Lung (tissue), 12 donors: ENCODE data around the gene PHLDB2. TPM values are rescaled to one million over a fixed set of nuclear protein-coding genes. Genes with fewer than 3 reads are reported as not detected.

Experiments
- ATAC-seq: fragments of 200-7000 bp; cut with Tn5 transposase; one replicate; pipeline ENCODE4 v1.9.1; 2020; ENCODE audit warnings: moderate number of reproducible peaks; ENCODE audit not compliant: insufficient read depth, low FRiP score
- DNase-seq, 3 donors: peaks; one replicate each; pipeline ENCODE4 v3.0.0-alpha.2; 2013 to 2017
- H3K27ac ChIP-seq, 2 donors: one replicate each; pipeline ENCODE4 v1.5.1; 2013; ENCODE audit warnings: mild to moderate bottlenecking in 2 of 2, moderate library complexity in 2 of 2, control low read depth in 1 of 2, inconsistent platforms in 1 of 2, low read depth in 1 of 2, low read length in 1 of 2
- H3K27me3 ChIP-seq, 3 donors: one replicate each; pipeline ENCODE4 v1.5.1; 2013; ENCODE audit warnings: low read length in 2 of 3; ENCODE audit not compliant: control insufficient read depth in 3 of 3, insufficient read depth in 3 of 3
- H3K36me3 ChIP-seq, 4 donors: one replicate each; pipeline ENCODE4 v1.5.1; 2013; ENCODE audit warnings: low read length in 4 of 4, mild to moderate bottlenecking in 1 of 4, moderate library complexity in 1 of 4; ENCODE audit not compliant: control insufficient read depth in 4 of 4, insufficient read depth in 4 of 4
- H3K4me1 ChIP-seq, 5 donors: one replicate each; pipeline ENCODE4 v1.5.1; 2013; ENCODE audit warnings: low read length in 5 of 5, mild to moderate bottlenecking in 2 of 5, moderate library complexity in 1 of 5; ENCODE audit not compliant: control insufficient read depth in 5 of 5, insufficient read depth in 5 of 5
- H3K4me3 ChIP-seq: one replicate; pipeline ENCODE4 v1.5.1; 2013; ENCODE audit warnings: mild to moderate bottlenecking, control low read depth, moderate library complexity
- H3K9ac ChIP-seq, 2 donors: one replicate each; pipeline ENCODE4 v1.5.1; 2013; ENCODE audit warnings: low read length in 2 of 2, control low read depth in 1 of 2; ENCODE audit not compliant: insufficient read depth in 1 of 2
- H3K9me3 ChIP-seq, 4 donors: one replicate each; pipeline ENCODE4 v1.5.1; 2013; ENCODE audit warnings: low read length in 3 of 4, mild to moderate bottlenecking in 1 of 4, moderate library complexity in 1 of 4; ENCODE audit not compliant: control insufficient read depth in 4 of 4, insufficient read depth in 3 of 4
- CTCF ChIP-seq: IDR thresholded peaks from 2 replicates; pipeline ENCODE4 v1.5.1; 2012; ENCODE audit warnings: mild to moderate bottlenecking; ENCODE audit errors: control extremely low read depth, extremely low read depth
- WGBS, 2 donors: extraction: QIAGEN DNeasy Blood & Tissue Kit; methylation state at CpG; one replicate each; pipeline ENCODE4 v1.1.7; 2013; 5-methylcytosine and 5-hydroxymethylcytosine counted together
- polyA plus RNA-seq, 2 donors: library from polyadenylated mRNA; stranded (reverse); fragments of 200-250 nt; gene quantifications; one replicate each; pipeline ENCODE4 v1.2.1, GENCODE V29; 2013
- total RNA-seq, 2 donors: library from RNA; depleted of rRNA in 1 of 2; stranded (reverse); fragments of >200 nt in 1 of 2; gene quantifications; one replicate each; pipeline ENCODE4 v1.2.1, GENCODE V29; 2014 to 2021
- donor health status: control.
- donor health status: control.
- donor health status: Bipolar disorder and iron deficiency.
- donor health status: healthy.
- donor health status: DM: yes; HTN: yes; CAD: no.

Gene PHLDB2
- total and polyA plus RNA-seq, 4 donors, result 14.4 to 58.1 (median 26.7) TPM

GRCh38 chr3:111846039-111846438, 13.0 kb upstream of the PHLDB2 start:
- no peak overlapping the region for H3K9ac ChIP-seq
- ATAC-seq (no peak), DNase-seq (no peak)
- no peak for TF ChIP-seq CTCF
- no peak overlapping the region for H3K4me3 ChIP-seq
- no peaks in the 10 kb centered on the region for H3K27me3 ChIP-seq
- H3K36me3 ChIP-seq, result no peaks in the 10 kb centered on the region
- no peak overlapping the region for H3K27ac ChIP-seq
- no peaks in the 10 kb centered on the region for H3K9me3 ChIP-seq
- peaks cover 0 to 4% (median 0%) of the 10 kb centered on the region in 5 donors for H3K4me1 ChIP-seq
- 88 to 98% methylated on average over 1 of the region's 1 CpG for WGBS, 2 donors

GRCh38 chr3:111846717-111847116, 12.3 kb upstream of the PHLDB2 start:
- Histone ChIP-seq H3K27ac (no peak overlapping the region), H3K9me3 (no peaks in the 10 kb centered on the region), H3K27me3 (no peaks in the 10 kb centered on the region), H3K9ac (no peak overlapping the region), H3K4me3 (no peak overlapping the region), H3K36me3 (no peaks in the 10 kb centered on the region), H3K4me1 (peaks cover 0 to 10% (median 0%) of the 10 kb centered on the region in 5 donors)
- 53 to 71% methylated on average over 2 of the region's 2 CpGs for WGBS, 2 donors
- no peak for TF ChIP-seq CTCF
- ATAC-seq (peak; percentile 62), DNase-seq (no peak)

- WGBS, 2 donors, result 84 to 95% methylated on average over 1 of the region's 1 CpG
- no peak for TF ChIP-seq CTCF
- DNase-seq, result no peak
- Histone ChIP-seq H3K27me3 (no peaks in the 10 kb centered on the region), H3K4me1 (peaks cover 0 to 17% (median 0%) of the 10 kb centered on the region in 5 donors), H3K4me3 (no peak overlapping the region), H3K9me3 (no peaks in the 10 kb centered on the region), H3K9ac (no peak overlapping the region), H3K27ac (no peak overlapping the region), H3K36me3 (no peaks in the 10 kb centered on the region)
- no peak for ATAC-seq
Measured at GRCh38 chr3:111848283-111848682, 10.8 kb upstream of the PHLDB2 start.

DNA sequence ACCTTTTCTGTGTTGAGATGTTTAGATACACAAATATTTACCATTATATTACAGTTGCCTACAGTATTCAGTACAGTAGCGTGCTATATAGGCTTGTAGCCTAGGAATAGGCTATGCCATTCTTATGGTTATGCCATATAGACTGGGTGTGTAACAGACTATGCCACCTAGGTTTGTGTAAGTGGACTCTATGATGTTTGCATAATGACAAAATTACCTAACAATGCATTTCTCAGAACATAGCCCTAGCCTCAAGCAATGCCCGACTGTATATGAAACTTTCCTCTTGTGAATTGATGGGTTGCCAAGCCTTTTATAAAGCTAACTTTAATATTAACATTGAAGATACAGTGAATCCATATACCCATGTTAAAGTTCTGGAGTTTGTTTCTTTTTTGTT, 10.3 kb upstream of the PHLDB2 start:
- H3K4me1 ChIP-seq, result peaks cover 0 to 17% (median 0%) of the 10 kb centered on the region in 5 donors
- no peak for ATAC-seq
- H3K27me3 ChIP-seq, result no peaks in the 10 kb centered on the region
- H3K4me3 ChIP-seq, result no peak overlapping the region
- H3K27ac ChIP-seq, result no peak overlapping the region
- no peak for TF ChIP-seq CTCF
- DNase-seq, result no peak
- WGBS, 2 donors, result 40 to 41% methylated on average over 2 of the region's 2 CpGs
- no peak overlapping the region for H3K9ac ChIP-seq
- no peaks in the 10 kb centered on the region for H3K9me3 ChIP-seq
- H3K36me3 ChIP-seq, result no peaks in the 10 kb centered on the region
